OCI-LY7 (cell line): Measurements from ENCODE around the gene SYCP3.

ENCODE experiments used
- CTCF ChIP-seq: fragments of 200-600 bp; sonication (generic); conservative IDR thresholded peaks from 2 replicates; pipeline ENCODE4 v1.5.1; 2014; ENCODE audit warnings: mild to moderate bottlenecking, antibody characterized with exemption, low read length, moderate library complexity, mixed read lengths
- EZH2phosphoT487 ChIP-seq: fragments of 200-600 bp; sonication (generic); IDR thresholded peaks from 2 replicates; pipeline ENCODE4 v1.6.1; 2018; ENCODE audit warnings: low read depth, borderline replicate concordance, mild to moderate bottlenecking, mixed run types, antibody characterized with exemption, low read length, moderate library complexity, mixed read lengths

- TF ChIP-seq CTCF = no peak
- TF ChIP-seq EZH2phosphoT487 = no peak
Measured at GRCh38 chr12:101686176-101686575, 53.1 kb downstream of the SYCP3 start.
